ENCODE data around the gene ASPA. TPM values are rescaled to one million over a fixed set of nuclear protein-coding genes. Genes with fewer than 3 reads are reported as not detected.

Gene ASPA
- total RNA-seq, 4 donors from 2014 or later = 1.00 to 5.2 (median 2.9) TPM

- DNase-seq = peak; percentile 30
- no peaks in the 10 kb centered on the region for H3K27me3 ChIP-seq
- intact Hi-C loops (cut with DNase I; ENCODE audit: low total_unique reads) (no loop called here), in situ Hi-C loops (cut with MboI; ENCODE audit: low pct_ligation_motif_present in 1 of 4, low pct_unique_long_range_greater_than_20kb in 1 of 4, low sequenced_read_pairs in 3 of 4) (no loop called here)
- peaks cover 0 to 3% of the 10 kb centered on the region in 2 donors for H3K9me3 ChIP-seq
- H3K36me3 ChIP-seq = no peaks in the 10 kb centered on the region
- TF ChIP-seq POLR2A (IDR thresholded peaks at IDR 0.05) = no peak
- TF ChIP-seq EP300 (IDR thresholded peaks at IDR 0.05; ENCODE audit: low read depth) = no peak
- no peak for TF ChIP-seq POLR2AphosphoS5 (IDR thresholded peaks at IDR 0.05)
- TF ChIP-seq CTCF (IDR thresholded peaks at IDR 0.05) = no peak
- no peak overlapping the region for H3K27ac ChIP-seq
- no peaks in the 10 kb centered on the region for H3K4me1 ChIP-seq
- 74 to 82% methylated on average over 3 to 7 of the region's 7 CpGs for WGBS, 2 donors (ENCODE audit: low coverage in 1 of 2)
- H3K4me3 ChIP-seq = no peak overlapping the region
These were observed 29.2 kb downstream of the ASPA start for GRCh38 chr17:3505008-3505407.

- no peaks in the 10 kb centered on the region for H3K27me3 ChIP-seq
- intact Hi-C loops (cut with DNase I; ENCODE audit: low total_unique reads) (no loop called here), in situ Hi-C loops (cut with MboI; ENCODE audit: low pct_ligation_motif_present in 1 of 4, low pct_unique_long_range_greater_than_20kb in 1 of 4, low sequenced_read_pairs in 3 of 4) (no loop called here)
- no peaks in the 10 kb centered on the region for H3K9me3 ChIP-seq
- no peaks in the 10 kb centered on the region for H3K4me1 ChIP-seq
- no peaks in the 10 kb centered on the region for H3K36me3 ChIP-seq
- no peak overlapping the region for H3K27ac ChIP-seq
- TF ChIP-seq POLR2A (IDR thresholded peaks at IDR 0.05) (no peak), CTCF (IDR thresholded peaks at IDR 0.05) (no peak), POLR2AphosphoS5 (IDR thresholded peaks at IDR 0.05) (no peak), EP300 (IDR thresholded peaks at IDR 0.05; ENCODE audit: low read depth) (no peak)
- H3K4me3 ChIP-seq = no peak overlapping the region
- DNase-seq = no peak
- 91 to 100% methylated on average over 1 to 2 of the region's 2 CpGs for WGBS, 2 donors (ENCODE audit: low coverage in 1 of 2)
These were observed 30.3 kb downstream of the ASPA start for GRCh38 chr17:3506054-3506453.

GRCh38 chr17:3507071-3507470 lies 31.3 kb downstream of the ASPA start:
- DNase-seq = no peak
- no peak overlapping the region for H3K27ac ChIP-seq
- in situ Hi-C loops (cut with MboI; ENCODE audit: low pct_ligation_motif_present in 1 of 4, low pct_unique_long_range_greater_than_20kb in 1 of 4, low sequenced_read_pairs in 3 of 4) = no loop called here
- no peak overlapping the region for H3K4me3 ChIP-seq
- intact Hi-C loops (cut with DNase I; ENCODE audit: low total_unique reads) = no loop called here
- H3K4me1 ChIP-seq = peaks cover 0 to under 1% (median 0%) of the 10 kb centered on the region in 4 donors
- H3K9me3 ChIP-seq = no peaks in the 10 kb centered on the region
- H3K36me3 ChIP-seq = no peaks in the 10 kb centered on the region
- TF ChIP-seq POLR2AphosphoS5 (IDR thresholded peaks at IDR 0.05) (no peak), EP300 (IDR thresholded peaks at IDR 0.05; ENCODE audit: low read depth) (no peak), POLR2A (IDR thresholded peaks at IDR 0.05) (no peak), CTCF (IDR thresholded peaks at IDR 0.05) (no peak)
- WGBS, 2 donors (ENCODE audit: low coverage in 1 of 2) = 73 to 75% methylated on average over 1 of the region's 1 CpG
- H3K27me3 ChIP-seq = no peaks in the 10 kb centered on the region

GRCh38 chr17:3507869-3508268 lies 32.1 kb downstream of the ASPA start:
- no peak overlapping the region for H3K4me3 ChIP-seq
- no peak overlapping the region for H3K27ac ChIP-seq
- intact Hi-C loops (cut with DNase I; ENCODE audit: low total_unique reads) = no loop called here
- 82 to 85% methylated on average over 3 of the region's 3 CpGs for WGBS, 2 donors (ENCODE audit: low coverage in 1 of 2)
- TF ChIP-seq EP300 (IDR thresholded peaks at IDR 0.05; ENCODE audit: low read depth) (no peak), POLR2A (IDR thresholded peaks at IDR 0.05) (no peak), CTCF (IDR thresholded peaks at IDR 0.05) (no peak), POLR2AphosphoS5 (IDR thresholded peaks at IDR 0.05) (no peak)
- DNase-seq = no peak
- H3K27me3 ChIP-seq = no peaks in the 10 kb centered on the region
- H3K4me1 ChIP-seq = peaks cover 0 to 2% (median 0%) of the 10 kb centered on the region in 4 donors
- in situ Hi-C loops (cut with MboI; ENCODE audit: low pct_ligation_motif_present in 1 of 4, low pct_unique_long_range_greater_than_20kb in 1 of 4, low sequenced_read_pairs in 3 of 4) = no loop called here
- no peaks in the 10 kb centered on the region for H3K36me3 ChIP-seq
- no peaks in the 10 kb centered on the region for H3K9me3 ChIP-seq
